ENCODE results near the gene SYT5. TPM values are rescaled to one million over a fixed set of nuclear protein-coding genes. Genes with fewer than 3 reads are reported as not detected.

Gene SYT5
- total and polyA plus RNA-seq, 2 of the 13 experiments (the other 11 are each of a cell fraction or from before 2014, with no cell fraction given): not detected

DNA sequence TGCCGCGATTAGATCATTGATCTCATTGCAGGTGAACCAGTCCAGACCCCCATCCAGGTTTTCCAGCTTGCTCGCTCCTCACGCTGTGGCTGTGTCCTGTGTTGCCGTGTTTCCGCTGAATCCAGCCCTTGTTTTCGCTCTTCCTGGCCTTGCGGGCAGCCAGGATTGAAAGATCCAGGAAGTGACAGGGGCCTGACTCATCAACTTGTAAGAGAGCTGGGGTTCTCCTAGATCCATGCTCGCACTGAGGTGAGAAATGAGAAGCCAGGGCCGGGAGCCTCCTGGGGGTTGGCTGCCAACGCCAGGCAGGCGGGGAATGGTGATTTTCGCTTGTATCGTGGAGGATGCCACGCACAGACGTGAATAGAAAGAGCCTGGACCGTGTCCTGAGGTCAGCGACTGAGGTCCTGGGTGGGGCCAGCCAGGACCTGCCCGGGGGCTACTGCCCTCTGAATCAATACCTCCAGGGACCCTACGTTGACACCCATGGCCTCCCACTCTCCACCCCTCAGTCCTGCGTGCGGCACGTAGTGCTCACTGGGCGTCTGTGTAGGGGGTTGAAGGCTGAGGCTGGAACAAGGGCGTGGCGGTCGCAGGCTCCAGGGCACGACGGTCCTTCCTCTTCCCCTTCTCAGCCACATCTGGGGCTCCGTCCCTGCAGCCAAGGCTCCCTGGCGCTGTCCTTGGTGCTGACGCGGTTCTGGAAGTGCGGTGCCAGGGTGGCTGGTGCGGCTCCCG is 36.5 kb upstream of the SYT5 start (continued):
- TF ChIP-seq, protein P1, sequence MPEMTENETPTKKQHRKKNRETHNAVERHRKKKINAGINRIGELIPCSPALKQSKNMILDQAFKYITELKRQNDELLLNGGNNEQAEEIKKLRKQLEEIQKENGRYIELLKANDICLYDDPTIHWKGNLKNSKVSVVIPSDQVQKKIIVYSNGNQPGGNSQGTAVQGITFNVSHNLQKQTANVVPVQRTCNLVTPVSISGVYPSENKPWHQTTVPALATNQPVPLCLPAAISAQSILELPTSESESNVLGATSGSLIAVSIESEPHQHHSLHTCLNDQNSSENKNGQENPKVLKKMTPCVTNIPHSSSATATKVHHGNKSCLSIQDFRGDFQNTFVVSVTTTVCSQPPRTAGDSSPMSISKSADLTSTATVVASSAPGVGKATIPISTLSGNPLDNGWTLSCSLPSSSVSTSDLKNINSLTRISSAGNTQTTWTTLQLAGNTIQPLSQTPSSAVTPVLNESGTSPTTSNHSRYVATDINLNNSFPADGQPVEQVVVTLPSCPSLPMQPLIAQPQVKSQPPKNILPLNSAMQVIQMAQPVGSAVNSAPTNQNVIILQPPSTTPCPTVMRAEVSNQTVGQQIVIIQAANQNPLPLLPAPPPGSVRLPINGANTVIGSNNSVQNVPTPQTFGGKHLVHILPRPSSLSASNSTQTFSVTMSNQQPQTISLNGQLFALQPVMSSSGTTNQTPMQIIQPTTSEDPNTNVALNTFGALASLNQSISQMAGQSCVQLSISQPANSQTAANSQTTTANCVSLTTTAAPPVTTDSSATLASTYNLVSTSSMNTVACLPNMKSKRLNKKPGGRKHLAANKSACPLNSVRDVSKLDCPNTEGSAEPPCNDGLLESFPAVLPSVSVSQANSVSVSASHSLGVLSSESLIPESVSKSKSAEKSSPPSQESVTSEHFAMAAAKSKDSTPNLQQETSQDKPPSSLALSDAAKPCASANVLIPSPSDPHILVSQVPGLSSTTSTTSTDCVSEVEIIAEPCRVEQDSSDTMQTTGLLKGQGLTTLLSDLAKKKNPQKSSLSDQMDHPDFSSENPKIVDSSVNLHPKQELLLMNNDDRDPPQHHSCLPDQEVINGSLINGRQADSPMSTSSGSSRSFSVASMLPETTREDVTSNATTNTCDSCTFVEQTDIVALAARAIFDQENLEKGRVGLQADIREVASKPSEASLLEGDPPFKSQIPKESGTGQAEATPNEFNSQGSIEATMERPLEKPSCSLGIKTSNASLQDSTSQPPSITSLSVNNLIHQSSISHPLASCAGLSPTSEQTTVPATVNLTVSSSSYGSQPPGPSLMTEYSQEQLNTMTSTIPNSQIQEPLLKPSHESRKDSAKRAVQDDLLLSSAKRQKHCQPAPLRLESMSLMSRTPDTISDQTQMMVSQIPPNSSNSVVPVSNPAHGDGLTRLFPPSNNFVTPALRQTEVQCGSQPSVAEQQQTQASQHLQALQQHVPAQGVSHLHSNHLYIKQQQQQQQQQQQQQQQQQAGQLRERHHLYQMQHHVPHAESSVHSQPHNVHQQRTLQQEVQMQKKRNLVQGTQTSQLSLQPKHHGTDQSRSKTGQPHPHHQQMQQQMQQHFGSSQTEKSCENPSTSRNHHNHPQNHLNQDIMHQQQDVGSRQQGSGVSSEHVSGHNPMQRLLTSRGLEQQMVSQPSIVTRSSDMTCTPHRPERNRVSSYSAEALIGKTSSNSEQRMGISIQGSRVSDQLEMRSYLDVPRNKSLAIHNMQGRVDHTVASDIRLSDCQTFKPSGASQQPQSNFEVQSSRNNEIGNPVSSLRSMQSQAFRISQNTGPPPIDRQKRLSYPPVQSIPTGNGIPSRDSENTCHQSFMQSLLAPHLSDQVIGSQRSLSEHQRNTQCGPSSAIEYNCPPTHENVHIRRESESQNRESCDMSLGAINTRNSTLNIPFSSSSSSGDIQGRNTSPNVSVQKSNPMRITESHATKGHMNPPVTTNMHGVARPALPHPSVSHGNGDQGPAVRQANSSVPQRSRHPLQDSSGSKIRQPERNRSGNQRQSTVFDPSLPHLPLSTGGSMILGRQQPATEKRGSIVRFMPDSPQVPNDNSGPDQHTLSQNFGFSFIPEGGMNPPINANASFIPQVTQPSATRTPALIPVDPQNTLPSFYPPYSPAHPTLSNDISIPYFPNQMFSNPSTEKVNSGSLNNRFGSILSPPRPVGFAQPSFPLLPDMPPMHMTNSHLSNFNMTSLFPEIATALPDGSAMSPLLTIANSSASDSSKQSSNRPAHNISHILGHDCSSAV (CRISPR knock-in tag; IDR thresholded peaks at IDR 0.05; ENCODE audit: borderline replicate concordance): no peak
- TF ChIP-seq ZNF792 (CRISPR knock-in tag; IDR thresholded peaks at IDR 0.05): peak; percentile 92
- peak; percentile 98 for TF ChIP-seq ZNF232 (CRISPR knock-in tag; IDR thresholded peaks at IDR 0.05; ENCODE audit: borderline replicate concordance)
- TF ChIP-seq SOX6 (IDR thresholded peaks at IDR 0.05): no peak
- peak; percentile 88 for TF ChIP-seq SOX6 (CRISPR knock-in tag; IDR thresholded peaks at IDR 0.05)
- TF ChIP-seq ZNF569 (CRISPR knock-in tag; IDR thresholded peaks at IDR 0.05; ENCODE audit: borderline replicate concordance): no peak
- TF ChIP-seq, protein P2, sequence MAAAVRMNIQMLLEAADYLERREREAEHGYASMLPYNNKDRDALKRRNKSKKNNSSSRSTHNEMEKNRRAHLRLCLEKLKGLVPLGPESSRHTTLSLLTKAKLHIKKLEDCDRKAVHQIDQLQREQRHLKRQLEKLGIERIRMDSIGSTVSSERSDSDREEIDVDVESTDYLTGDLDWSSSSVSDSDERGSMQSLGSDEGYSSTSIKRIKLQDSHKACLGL (CRISPR knock-in tag; IDR thresholded peaks at IDR 0.05): peak; percentile 75
- peak; percentile 96 for TF ChIP-seq CCAR2 (optimal IDR thresholded peaks at IDR 0.05; ENCODE audit: low read depth, low read length)
- no peak for TF ChIP-seq ATM (IDR thresholded peaks at IDR 0.05; ENCODE audit: borderline replicate concordance)
- TF ChIP-seq ZNF724P (CRISPR knock-in tag; IDR thresholded peaks at IDR 0.05; ENCODE audit: borderline replicate concordance): peak; percentile 88
- 0 out of 2 replicates have a peak, but pooled peaks have one; percentile 14 for TF ChIP-seq ZNF629 (CRISPR knock-in tag; conservative IDR thresholded peaks at IDR 0.05)
- TF ChIP-seq FLYWCH1 (CRISPR knock-in tag; IDR thresholded peaks at IDR 0.05): 0 out of 2 replicates have a peak, but pooled peaks have one; percentile 47
- no peak for TF ChIP-seq SOX13 (IDR thresholded peaks at IDR 0.05)
- TF ChIP-seq SOX13 (CRISPR knock-in tag; conservative IDR thresholded peaks at IDR 0.05 in 1 of 2, IDR thresholded peaks at IDR 0.05 in 1 of 2): peak; percentile 64 to 79; a peak in 3 of 4 replicates
- peak; percentile 93; the same call in 1 of the 2 replicates for TF ChIP-seq RARG (CRISPR knock-in tag; IDR thresholded peaks at IDR 0.05; ENCODE audit: low read depth)
- TF ChIP-seq NCOA2 (CRISPR knock-in tag; IDR thresholded peaks at IDR 0.05): peak; percentile 75
- TF ChIP-seq, protein P3, sequence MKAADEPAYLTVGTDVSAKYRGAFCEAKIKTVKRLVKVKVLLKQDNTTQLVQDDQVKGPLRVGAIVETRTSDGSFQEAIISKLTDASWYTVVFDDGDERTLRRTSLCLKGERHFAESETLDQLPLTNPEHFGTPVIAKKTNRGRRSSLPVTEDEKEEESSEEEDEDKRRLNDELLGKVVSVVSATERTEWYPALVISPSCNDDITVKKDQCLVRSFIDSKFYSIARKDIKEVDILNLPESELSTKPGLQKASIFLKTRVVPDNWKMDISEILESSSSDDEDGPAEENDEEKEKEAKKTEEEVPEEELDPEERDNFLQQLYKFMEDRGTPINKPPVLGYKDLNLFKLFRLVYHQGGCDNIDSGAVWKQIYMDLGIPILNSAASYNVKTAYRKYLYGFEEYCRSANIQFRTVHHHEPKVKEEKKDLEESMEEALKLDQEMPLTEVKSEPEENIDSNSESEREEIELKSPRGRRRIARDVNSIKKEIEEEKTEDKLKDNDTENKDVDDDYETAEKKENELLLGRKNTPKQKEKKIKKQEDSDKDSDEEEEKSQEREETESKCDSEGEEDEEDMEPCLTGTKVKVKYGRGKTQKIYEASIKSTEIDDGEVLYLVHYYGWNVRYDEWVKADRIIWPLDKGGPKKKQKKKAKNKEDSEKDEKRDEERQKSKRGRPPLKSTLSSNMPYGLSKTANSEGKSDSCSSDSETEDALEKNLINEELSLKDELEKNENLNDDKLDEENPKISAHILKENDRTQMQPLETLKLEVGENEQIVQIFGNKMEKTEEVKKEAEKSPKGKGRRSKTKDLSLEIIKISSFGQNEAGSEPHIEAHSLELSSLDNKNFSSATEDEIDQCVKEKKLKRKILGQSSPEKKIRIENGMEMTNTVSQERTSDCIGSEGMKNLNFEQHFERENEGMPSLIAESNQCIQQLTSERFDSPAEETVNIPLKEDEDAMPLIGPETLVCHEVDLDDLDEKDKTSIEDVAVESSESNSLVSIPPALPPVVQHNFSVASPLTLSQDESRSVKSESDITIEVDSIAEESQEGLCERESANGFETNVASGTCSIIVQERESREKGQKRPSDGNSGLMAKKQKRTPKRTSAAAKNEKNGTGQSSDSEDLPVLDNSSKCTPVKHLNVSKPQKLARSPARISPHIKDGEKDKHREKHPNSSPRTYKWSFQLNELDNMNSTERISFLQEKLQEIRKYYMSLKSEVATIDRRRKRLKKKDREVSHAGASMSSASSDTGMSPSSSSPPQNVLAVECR (CRISPR knock-in tag; IDR thresholded peaks at IDR 0.05; ENCODE audit: borderline replicate concordance): peak; percentile 98
